Measurements from ENCODE around the gene OSBPL10.

The OSBPL10 gene

GRCh38 chr3:31661286-31661685, 319.8 kb downstream of the OSBPL10 start:
- no peak overlapping the region for H3K4me3 ChIP-seq (ENCODE audit: low read length)
- no peaks in the 10 kb centered on the region for H4K20me1 ChIP-seq (ENCODE audit: insufficient read depth, low read length)
- no peaks in the 10 kb centered on the region for H3K4me1 ChIP-seq (ENCODE audit: low read length)
- no peak overlapping the region for H3K27ac ChIP-seq (ENCODE audit: low read length)
- H3K9me3 ChIP-seq (ENCODE audit: insufficient read depth, low read length), result no peaks in the 10 kb centered on the region
- H3K79me2 ChIP-seq (ENCODE audit: low read length), result no peaks in the 10 kb centered on the region
- H3K9ac ChIP-seq (ENCODE audit: low read length), result no peak overlapping the region
- no peaks in the 10 kb centered on the region for H3K27me3 ChIP-seq (ENCODE audit: low read depth, low read length)
- no peak overlapping the region for H3K4me2 ChIP-seq (ENCODE audit: low read length)
- no peak overlapping the region for H2AFZ ChIP-seq (ENCODE audit: low read depth, low read length)
- TF ChIP-seq CTCF (IDR thresholded peaks at IDR 0.05; ENCODE audit: low read depth, low read length) (no peak), EZH2phosphoT487 (IDR thresholded peaks at IDR 0.05; ENCODE audit: low read depth) (no peak)
- peaks cover 20% of the 10 kb centered on the region for H3K36me3 ChIP-seq (replicated peaks; ENCODE audit: low read depth, low read length)

- H3K9ac ChIP-seq (ENCODE audit: low read length), result no peak overlapping the region
- no peak overlapping the region for H3K4me3 ChIP-seq (ENCODE audit: low read length)
- no peaks in the 10 kb centered on the region for H3K4me1 ChIP-seq (ENCODE audit: low read length)
- H3K9me3 ChIP-seq (ENCODE audit: insufficient read depth, low read length), result no peaks in the 10 kb centered on the region
- H3K27ac ChIP-seq (ENCODE audit: low read length), result no peak overlapping the region
- H4K20me1 ChIP-seq (ENCODE audit: insufficient read depth, low read length), result no peaks in the 10 kb centered on the region
- TF ChIP-seq CTCF (IDR thresholded peaks at IDR 0.05; ENCODE audit: low read depth, low read length), result no peak
- TF ChIP-seq EZH2phosphoT487 (IDR thresholded peaks at IDR 0.05; ENCODE audit: low read depth), result no peak
- H3K36me3 ChIP-seq (replicated peaks; ENCODE audit: low read depth, low read length), result peaks cover 24% of the 10 kb centered on the region
- H3K79me2 ChIP-seq (ENCODE audit: low read length), result no peaks in the 10 kb centered on the region
- no peak overlapping the region for H3K4me2 ChIP-seq (ENCODE audit: low read length)
- H3K27me3 ChIP-seq (ENCODE audit: low read depth, low read length), result no peaks in the 10 kb centered on the region
- no peak overlapping the region for H2AFZ ChIP-seq (ENCODE audit: low read depth, low read length)
Observed at GRCh38 chr3:31659246-31659645, 321.8 kb downstream of the OSBPL10 start.

- TF ChIP-seq EZH2phosphoT487 (IDR thresholded peaks at IDR 0.05; ENCODE audit: low read depth) (no peak), CTCF (IDR thresholded peaks at IDR 0.05; ENCODE audit: low read depth, low read length) (no peak)
- no peaks in the 10 kb centered on the region for H3K27me3 ChIP-seq (ENCODE audit: low read depth, low read length)
- H3K4me1 ChIP-seq (ENCODE audit: low read length), result no peaks in the 10 kb centered on the region
- H3K79me2 ChIP-seq (ENCODE audit: low read length), result no peaks in the 10 kb centered on the region
- no peak overlapping the region for H3K27ac ChIP-seq (ENCODE audit: low read length)
- H3K9me3 ChIP-seq (ENCODE audit: insufficient read depth, low read length), result peaks cover 9% of the 10 kb centered on the region; the same call in 1 of the 2 replicates
- H3K9ac ChIP-seq (ENCODE audit: low read length), result no peak overlapping the region
- no peak overlapping the region for H3K4me2 ChIP-seq (ENCODE audit: low read length)
- H3K4me3 ChIP-seq (ENCODE audit: low read length), result no peak overlapping the region
- peaks cover 38% of the 10 kb centered on the region for H3K36me3 ChIP-seq (replicated peaks; ENCODE audit: low read depth, low read length)
- no peaks in the 10 kb centered on the region for H4K20me1 ChIP-seq (ENCODE audit: insufficient read depth, low read length)
- no peak overlapping the region for H2AFZ ChIP-seq (ENCODE audit: low read depth, low read length)
Observed at GRCh38 chr3:31654998-31655397, 326.1 kb downstream of the OSBPL10 start.

GRCh38 chr3:31653464-31653863, 327.6 kb downstream of the OSBPL10 start:
- Histone ChIP-seq H3K79me2 (ENCODE audit: low read length) (no peaks in the 10 kb centered on the region), H3K4me2 (ENCODE audit: low read length) (no peak overlapping the region), H4K20me1 (ENCODE audit: insufficient read depth, low read length) (no peaks in the 10 kb centered on the region), H3K9ac (ENCODE audit: low read length) (no peak overlapping the region), H3K27me3 (ENCODE audit: low read depth, low read length) (no peaks in the 10 kb centered on the region), H3K4me1 (ENCODE audit: low read length) (no peaks in the 10 kb centered on the region), H2AFZ (ENCODE audit: low read depth, low read length) (no peak overlapping the region), H3K4me3 (ENCODE audit: low read length) (no peak overlapping the region), H3K9me3 (ENCODE audit: insufficient read depth, low read length) (peaks cover 24% of the 10 kb centered on the region; the same call in 1 of the 2 replicates), H3K36me3 (replicated peaks; ENCODE audit: low read depth, low read length) (peaks cover 49% of the 10 kb centered on the region), H3K27ac (ENCODE audit: low read length) (no peak overlapping the region)
- no peak for TF ChIP-seq CTCF (IDR thresholded peaks at IDR 0.05; ENCODE audit: low read depth, low read length)
- no peak for TF ChIP-seq EZH2phosphoT487 (IDR thresholded peaks at IDR 0.05; ENCODE audit: low read depth)
